H1 (cell line): Measurements from ENCODE around the gene ARHGEF28. TPM values are rescaled to one million over a fixed set of nuclear protein-coding genes. Genes with fewer than 3 reads are reported as not detected.

ENCODE experiments used
- CTCF ChIA-PET: fragments of 300-600 bp; sonication (Branson Sonifier 250); formaldehyde crosslinking; loops from one replicate; lab custom pipeline; 2021; ENCODE audit not compliant: partially characterized antibody; lab: Charles Lee
- POLR2A ChIA-PET: fragments of 300-600 bp; sonication (Branson Sonifier 250); formaldehyde crosslinking; loops from one replicate; lab custom pipeline; 2021; ENCODE audit warnings: inconsistent platforms; ENCODE audit not compliant: partially characterized antibody; lab: Charles Lee
- DNase-seq, 2 experiments: peaks; one replicate each; pipeline versions ENCODE4 v3.0.0 to v3.0.0-alpha.2; 2010 to 2022; ENCODE audit warnings: low spot score in 2 of 2, low read depth in 1 of 2, mixed read lengths in 1 of 2
- FAIRE-seq: peaks from 2 replicates; lab custom pipeline; 2011; peaks lifted over from hg19 to GRCh38; lab: Jason Lieb, UNC
- H2AFZ ChIP-seq: 2 replicates; pipeline ENCODE4 v1.8.1; 2012; ENCODE audit warnings: low read length, inconsistent platforms
- H2AK5ac ChIP-seq: 2 replicates; pipeline ENCODE4 v1.6.1; 2013; ENCODE audit warnings: low read depth, low read length
- H2BK120ac ChIP-seq: replicated peaks from 2 replicates; pipeline ENCODE3; 2013; ENCODE audit warnings: low read depth, low read length, inconsistent platforms
- H2BK12ac ChIP-seq: 2 replicates; pipeline ENCODE4 v1.6.1; 2013; ENCODE audit warnings: low read depth, low read length
- H2BK15ac ChIP-seq: 2 replicates; pipeline ENCODE4 v1.6.1; 2013; ENCODE audit warnings: low read length
- H2BK20ac ChIP-seq: 2 replicates; pipeline ENCODE4 v1.6.1; 2013; ENCODE audit warnings: low read length
- H2BK5ac ChIP-seq: 2 replicates; pipeline ENCODE4 v1.6.1; 2013; ENCODE audit warnings: low read depth, low read length
- H3K14ac ChIP-seq: 2 replicates; pipeline ENCODE4 v1.6.1; 2013; ENCODE audit warnings: inconsistent platforms; ENCODE audit not compliant: insufficient read length
- H3K18ac ChIP-seq: 2 replicates; pipeline ENCODE4 v1.6.1; 2013; ENCODE audit warnings: low read length; ENCODE audit errors: extremely low read depth
- H3K23ac ChIP-seq: 2 replicates; pipeline ENCODE4 v1.6.1; 2013; ENCODE audit warnings: inconsistent platforms; ENCODE audit not compliant: insufficient read length
- H3K23me2 ChIP-seq: 2 replicates; pipeline ENCODE4 v1.6.1; 2013; ENCODE audit warnings: low read depth, low read length
- H3K27ac ChIP-seq: 2 replicates; pipeline ENCODE4 v1.6.1; 2011; ENCODE audit warnings: low read depth, low read length, inconsistent platforms
- H3K27me3 ChIP-seq, 4 experiments: replicated peaks in 1 of 4; 1 replicate in 1 of 4; 2 replicates in 3 of 4; pipeline versions ENCODE4 v1.6.1 to v1.8.1; 2011 to 2013; ENCODE audit warnings: low read length in 3 of 4, mild to moderate bottlenecking in 3 of 4, inconsistent platforms in 2 of 4, mixed read lengths in 2 of 4, moderate library complexity in 1 of 4; ENCODE audit not compliant: control insufficient read depth in 3 of 4, insufficient read depth in 3 of 4; ENCODE audit errors: extremely low read depth in 1 of 4
- H3K36me3 ChIP-seq, 4 experiments: 2 replicates each; pipeline versions ENCODE4 v1.6.1 to v1.8.1; 2011 to 2013; ENCODE audit warnings: mild to moderate bottlenecking in 4 of 4, low read length in 3 of 4, moderate library complexity in 2 of 4, control low read depth in 1 of 4, inconsistent platforms in 1 of 4; ENCODE audit not compliant: insufficient read depth in 4 of 4, control insufficient read depth in 2 of 4
- H3K4ac ChIP-seq: replicated peaks from 2 replicates; pipeline ENCODE3; 2013; ENCODE audit warnings: low read length, low read depth, mixed read lengths, inconsistent platforms; ENCODE audit not compliant: insufficient read length
- H3K4me1 ChIP-seq, 4 experiments: replicated peaks in 1 of 4; 1 replicate in 1 of 4; 2 replicates in 3 of 4; pipeline versions ENCODE4 v1.6.1 to v1.8.1; 2011 to 2013; ENCODE audit warnings: low read length in 3 of 4, inconsistent platforms in 2 of 4, mixed read lengths in 1 of 4; ENCODE audit not compliant: insufficient read depth in 4 of 4, control insufficient read depth in 3 of 4
- H3K4me2 ChIP-seq, 2 experiments: 2 replicates each; pipeline versions ENCODE4 v1.6.1 to v1.8.1; 2011 to 2013; ENCODE audit warnings: low read depth in 2 of 2, low read length in 2 of 2, control low read depth in 1 of 2, inconsistent platforms in 1 of 2, mild to moderate bottlenecking in 1 of 2; ENCODE audit not compliant: insufficient read depth in 1 of 2
- H3K4me3 ChIP-seq, 4 experiments: fragments of 200-600, 300-600 bp in 1 of 4; sonication (generic), shearing (Covaris generic), sonication (Bioruptor Twin) in 1 of 4; 2 replicates each; pipeline versions ENCODE4 v1.5.1 to v1.8.1; 2011 to 2016; ENCODE audit warnings: low read length in 4 of 4, low read depth in 3 of 4, control low read depth in 2 of 4, inconsistent platforms in 2 of 4, mild to moderate bottlenecking in 2 of 4, mixed read lengths in 1 of 4, moderate library complexity in 1 of 4; ENCODE audit not compliant: insufficient read depth in 2 of 4; ENCODE audit errors: extremely low read depth in 1 of 4
- H3K56ac ChIP-seq: replicated peaks from 2 replicates; pipeline ENCODE3; 2013; ENCODE audit warnings: low read depth, mild to moderate bottlenecking, mixed read lengths, low read length, inconsistent platforms; ENCODE audit not compliant: insufficient read length
- H3K79me1 ChIP-seq: 2 replicates; pipeline ENCODE4 v1.6.1; 2013; ENCODE audit warnings: low read depth, low read length, control low read depth
- H3K79me2 ChIP-seq, 2 experiments: 2 replicates each; pipeline versions ENCODE4 v1.6.1 to v1.8.1; 2012 to 2013; ENCODE audit warnings: low read length in 2 of 2, mild to moderate bottlenecking in 2 of 2, inconsistent platforms in 1 of 2; ENCODE audit not compliant: insufficient read depth in 2 of 2, control insufficient read depth in 1 of 2
- H3K9ac ChIP-seq, 4 experiments: replicated peaks in 1 of 4; 1 replicate in 1 of 4; 2 replicates in 3 of 4; pipeline versions ENCODE4 v1.6.1 to v1.8.1; 2011 to 2013; ENCODE audit warnings: low read depth in 3 of 4, low read length in 3 of 4, control low read depth in 2 of 4, mild to moderate bottlenecking in 2 of 4, moderate library complexity in 2 of 4, inconsistent platforms in 1 of 4; ENCODE audit errors: extremely low read depth in 1 of 4
- H3K9me3 ChIP-seq, 2 experiments: 2 replicates each; pipeline versions ENCODE4 v1.6.1 to v1.8.1; 2012 to 2013; ENCODE audit warnings: mild to moderate bottlenecking in 2 of 2, moderate library complexity in 2 of 2, control low read depth in 1 of 2, inconsistent platforms in 1 of 2, low read depth in 1 of 2, low read length in 1 of 2, mixed read lengths in 1 of 2; ENCODE audit not compliant: insufficient read depth in 2 of 2
- H4K20me1 ChIP-seq, 2 experiments: replicated peaks in 1 of 2; 2 replicates each; pipeline versions ENCODE3 to v1.8.1; 2011 to 2013; ENCODE audit warnings: inconsistent platforms in 2 of 2, low read length in 2 of 2, mild to moderate bottlenecking in 1 of 2; ENCODE audit not compliant: insufficient read depth in 2 of 2, control insufficient read depth in 1 of 2
- H4K5ac ChIP-seq: 2 replicates; pipeline ENCODE4 v1.6.1; 2013; ENCODE audit warnings: low read length, low read depth, mixed read lengths, inconsistent platforms; ENCODE audit not compliant: insufficient read length
- H4K8ac ChIP-seq: 2 replicates; pipeline ENCODE4 v1.8.0; 2013; ENCODE audit warnings: mild to moderate bottlenecking, moderate library complexity, low read length, inconsistent platforms; ENCODE audit not compliant: insufficient read depth; ENCODE audit errors: extremely low read depth
- H4K91ac ChIP-seq: replicated peaks from 2 replicates; pipeline ENCODE3; 2013; ENCODE audit warnings: low read length, mixed read lengths, inconsistent platforms; ENCODE audit not compliant: insufficient read length
- RAD21 ChIP-seq, 2 experiments: IDR thresholded peaks in 1 of 2; conservative IDR thresholded peaks in 1 of 2; 2 replicates each; pipeline ENCODE4 v1.6.1; 2011; ENCODE audit warnings: low read depth in 2 of 2, low read length in 2 of 2, improper control_type of control experiment in 1 of 2, inconsistent platforms in 1 of 2, mild to moderate bottlenecking in 1 of 2, moderate library complexity in 1 of 2
- TCF12 ChIP-seq: IDR thresholded peaks from 2 replicates; pipeline ENCODE4 v1.6.1; 2011; ENCODE audit warnings: low read depth, mild to moderate bottlenecking, low read length
- WGBS, 2 experiments: shearing (Covaris generic) in 1 of 2; methylation state at CpG; one replicate each; pipeline versions ENCODE4 v1.1.6 to v1.1.7; 2013 to 2015; ENCODE audit warnings: low lambda C conversion rate in 2 of 2, mixed read lengths in 2 of 2, inconsistent platforms in 1 of 2, low coverage in 1 of 2, missing lambda C conversion rate in 1 of 2; ENCODE audit not compliant: insufficient replicate concordance in 2 of 2, insufficient coverage in 1 of 2, insufficient read length in 1 of 2; ENCODE audit errors: extremely low coverage in 1 of 2, missing lambda C conversion rate in 1 of 2; 5-methylcytosine and 5-hydroxymethylcytosine counted together
- polyA plus RNA-seq, 7 experiments: library from polyadenylated mRNA; depleted of rRNA in 3 of 7; stranded (reverse) in 5 of 7; unstranded in 2 of 7; fragments of >200 nt in 5 of 7; fragments of 200-250 nt in 2 of 7; gene quantifications; 1 replicate in 5 of 7; 2 replicates in 1 of 7; 4 replicates in 1 of 7; pipeline versions ENCODE4 v1.2.1 to v1.2.3, GENCODE V29; 2011 to 2013; ENCODE audit warnings: missing spikeins in 2 of 7, mixed read lengths in 2 of 7
- total RNA-seq: library from RNA; stranded (reverse); fragmentation: NEBNext Ultra II Directional; extraction: Animal tissue kit (Norgen Biotek cat#: 25700); gene quantifications from 2 replicates; pipeline ENCODE4 v1.2.1, GENCODE V29; 2021
- TF ChIP-seq, protein P1 (sequence below), 3 experiments: IDR thresholded peaks; 1 replicate in 2 of 3; 2 replicates in 1 of 3; pipeline versions ENCODE4 v1.5.1 to v1.6.1; 2011; ENCODE audit warnings: low read length in 3 of 3, mild to moderate bottlenecking in 3 of 3, inconsistent platforms in 2 of 3, low read depth in 1 of 3, moderate library complexity in 1 of 3; ENCODE audit not compliant: insufficient read depth in 1 of 3; ENCODE audit errors: control extremely low read depth in 1 of 3

ARHGEF28 gene
- total and polyA plus RNA-seq, 2 of the 8 experiments (the other 6 are each of a cell fraction or from before 2014, with no cell fraction given) = 0.33 to 1.0 TPM

DNA sequence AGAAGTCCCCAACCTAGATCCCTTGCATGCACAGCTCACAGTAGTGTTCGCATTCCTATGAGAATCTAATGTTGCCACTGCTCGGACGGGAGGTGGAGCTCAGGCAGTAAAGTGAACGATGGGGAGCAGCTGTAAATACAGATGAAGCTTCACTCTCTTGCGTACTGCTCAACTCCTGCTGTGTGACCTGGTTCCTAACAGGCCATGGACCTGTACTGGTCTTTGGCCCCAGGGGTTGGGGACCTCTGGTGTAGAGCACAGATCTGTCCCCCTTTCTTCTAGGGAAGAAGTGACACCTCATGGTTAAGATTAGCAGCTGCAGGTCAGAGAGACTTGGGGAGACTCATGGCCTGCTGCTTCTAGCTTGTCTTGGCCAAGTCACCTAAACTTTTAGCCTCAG, 7.1 kb downstream of the ARHGEF28 start:
- Histone ChIP-seq H4K20me1 (no peaks in the 10 kb centered on the region), H3K27me3 (peaks cover 0 to 3% (median 0%) of the 10 kb centered on the region in 4 experiments; a peak in 2 of 7 replicates), H2BK120ac (no peak overlapping the region), H3K18ac (no peak overlapping the region), H3K9me3 (no peaks in the 10 kb centered on the region), H4K5ac (no peak overlapping the region), H2AFZ (no peak overlapping the region), H3K14ac (no peak overlapping the region), H3K23ac (no peak overlapping the region), H3K79me2 (no peaks in the 10 kb centered on the region), H2BK20ac (no peak overlapping the region), H3K23me2 (no peaks in the 10 kb centered on the region), H2BK5ac (no peak overlapping the region), H3K79me1 (no peaks in the 10 kb centered on the region), H3K27ac (no peak overlapping the region), H3K4me2 (no peak overlapping the region), H4K91ac (no peak overlapping the region), H3K4me3 (no peak overlapping the region), H3K4ac (no peak overlapping the region), H3K36me3 (no peaks in the 10 kb centered on the region), H3K4me1 (no peaks in the 10 kb centered on the region), H4K8ac (no peak overlapping the region), H3K9ac (no peak overlapping the region), H2BK12ac (no peak overlapping the region), H3K56ac (no peak overlapping the region), H2BK15ac (no peak overlapping the region), H2AK5ac (no peak overlapping the region)
- ChIA-PET CTCF (interaction anchor here (0.6 to 1.5 kb wide), 13 partner anchors 10 to 160 kb away, joined by 3 to 21 read pairs (median 3); no protein-coding TSS in a partner anchor), POLR2A (no interaction called here)
- DNase-seq (no peak), FAIRE-seq (no peak)
- 88% methylated on average over 5 of the region's 5 CpGs; no CpG with 5 or more reads in 1 of the 2 experiments for WGBS, 2 experiments
- TF ChIP-seq, protein P1, sequence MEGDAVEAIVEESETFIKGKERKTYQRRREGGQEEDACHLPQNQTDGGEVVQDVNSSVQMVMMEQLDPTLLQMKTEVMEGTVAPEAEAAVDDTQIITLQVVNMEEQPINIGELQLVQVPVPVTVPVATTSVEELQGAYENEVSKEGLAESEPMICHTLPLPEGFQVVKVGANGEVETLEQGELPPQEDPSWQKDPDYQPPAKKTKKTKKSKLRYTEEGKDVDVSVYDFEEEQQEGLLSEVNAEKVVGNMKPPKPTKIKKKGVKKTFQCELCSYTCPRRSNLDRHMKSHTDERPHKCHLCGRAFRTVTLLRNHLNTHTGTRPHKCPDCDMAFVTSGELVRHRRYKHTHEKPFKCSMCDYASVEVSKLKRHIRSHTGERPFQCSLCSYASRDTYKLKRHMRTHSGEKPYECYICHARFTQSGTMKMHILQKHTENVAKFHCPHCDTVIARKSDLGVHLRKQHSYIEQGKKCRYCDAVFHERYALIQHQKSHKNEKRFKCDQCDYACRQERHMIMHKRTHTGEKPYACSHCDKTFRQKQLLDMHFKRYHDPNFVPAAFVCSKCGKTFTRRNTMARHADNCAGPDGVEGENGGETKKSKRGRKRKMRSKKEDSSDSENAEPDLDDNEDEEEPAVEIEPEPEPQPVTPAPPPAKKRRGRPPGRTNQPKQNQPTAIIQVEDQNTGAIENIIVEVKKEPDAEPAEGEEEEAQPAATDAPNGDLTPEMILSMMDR (IDR thresholded peaks at IDR 0.05; ENCODE audit: control extremely low read depth in 1 of 3, insufficient read depth in 1 of 3, low read depth in 1 of 3, low read length in 3 of 3) = peak in 2 of 3 experiments; percentile 34 to 46; a peak in 3 of 4 replicates
- TF ChIP-seq TCF12 (no peak), RAD21 (IDR thresholded peaks at IDR 0.05 in 1 of 2, conservative IDR thresholded peaks at IDR 0.05 in 1 of 2; ENCODE audit: low read depth in 2 of 2, low read length in 2 of 2) (peak; percentile 28 to 61)
